OCI-M2 (cell line): ENCODE measurements around the gene CCDC196.

Source experiments
- DNase-seq: peaks from one replicate; lab custom pipeline; 2025; ENCODE audit not compliant: unreplicated experiment; lab: John Stamatoyannopoulos, UW

Gene CCDC196

GRCh38 chr14:66485910-66486421 is at the start of gene CCDC196:
CCDC196 (plus strand) TSS chr14:66486371; CDS start chr14:66486503, 132 bp downstream.
- DNase-seq, result no peak

DNA sequence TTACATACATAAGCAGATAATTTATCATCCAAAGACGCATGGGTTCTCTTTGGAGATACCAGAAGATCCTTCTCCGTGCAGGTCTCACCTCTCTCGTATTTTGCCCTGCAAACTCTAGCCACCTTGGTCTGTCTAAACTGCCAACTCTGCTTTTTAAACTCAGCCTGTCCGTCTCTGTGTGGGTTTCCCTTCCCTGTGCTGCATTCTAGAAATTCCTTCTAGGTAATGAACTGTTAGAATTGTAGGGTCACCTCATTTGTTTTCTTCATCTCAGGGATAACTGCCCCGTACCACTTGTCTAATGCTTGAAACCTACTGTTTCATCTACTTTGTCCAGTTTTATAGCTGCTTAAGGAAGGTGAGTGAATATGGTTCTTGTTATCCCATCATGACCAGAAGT is 45.4 kb upstream of the CCDC196 start:
- DNase-seq, result no peak

DNA sequence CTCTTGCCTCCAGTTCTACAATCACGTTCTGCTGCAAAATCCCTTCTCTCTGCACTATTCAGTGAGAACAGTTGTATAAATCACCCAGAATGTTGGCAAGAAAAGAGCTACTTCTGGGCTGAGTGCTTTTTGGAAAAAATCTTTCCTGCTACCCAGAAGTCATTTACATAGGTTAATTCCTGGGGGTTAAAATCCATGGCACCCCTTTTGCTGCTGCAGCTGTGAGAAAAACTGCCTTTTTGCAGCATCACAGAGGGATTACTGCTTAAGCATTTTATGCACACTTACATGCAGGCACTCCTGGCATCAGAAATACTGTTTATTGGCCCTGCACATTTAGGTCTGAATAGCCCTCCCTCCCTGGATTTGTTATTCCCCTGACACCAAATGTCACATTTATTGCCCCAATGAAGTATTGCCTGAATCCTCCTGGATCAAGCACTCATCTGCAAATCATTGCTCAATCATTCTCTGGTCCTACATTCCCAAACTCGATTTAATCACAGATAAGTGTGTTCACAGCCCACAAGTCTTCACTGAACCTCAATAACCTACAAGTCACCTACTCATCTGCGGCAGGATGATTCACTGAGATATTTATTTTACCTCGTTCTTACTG is 43.1 kb upstream of the CCDC196 start:
- DNase-seq, result no peak

DNA sequence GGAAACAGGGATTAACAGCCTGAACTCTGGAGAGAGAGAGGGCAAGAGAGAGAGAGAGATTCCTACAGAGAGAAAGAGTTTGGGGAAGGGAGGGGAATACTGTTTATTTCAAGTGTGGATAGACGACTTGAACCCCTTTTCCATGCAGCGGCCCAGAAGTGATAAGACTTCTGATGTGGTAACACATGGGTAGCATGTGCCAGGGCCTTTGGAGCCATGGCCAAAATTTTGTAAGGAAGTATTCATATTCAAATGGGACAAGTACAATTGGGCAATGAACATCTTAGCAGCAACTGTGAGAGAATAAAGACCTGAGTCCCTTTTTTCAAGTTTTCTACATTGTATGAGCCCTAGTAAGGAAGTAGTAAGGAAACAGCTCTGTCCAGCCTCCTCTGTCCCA is 42.4 kb upstream of the CCDC196 start:
- no peak for DNase-seq

DNA sequence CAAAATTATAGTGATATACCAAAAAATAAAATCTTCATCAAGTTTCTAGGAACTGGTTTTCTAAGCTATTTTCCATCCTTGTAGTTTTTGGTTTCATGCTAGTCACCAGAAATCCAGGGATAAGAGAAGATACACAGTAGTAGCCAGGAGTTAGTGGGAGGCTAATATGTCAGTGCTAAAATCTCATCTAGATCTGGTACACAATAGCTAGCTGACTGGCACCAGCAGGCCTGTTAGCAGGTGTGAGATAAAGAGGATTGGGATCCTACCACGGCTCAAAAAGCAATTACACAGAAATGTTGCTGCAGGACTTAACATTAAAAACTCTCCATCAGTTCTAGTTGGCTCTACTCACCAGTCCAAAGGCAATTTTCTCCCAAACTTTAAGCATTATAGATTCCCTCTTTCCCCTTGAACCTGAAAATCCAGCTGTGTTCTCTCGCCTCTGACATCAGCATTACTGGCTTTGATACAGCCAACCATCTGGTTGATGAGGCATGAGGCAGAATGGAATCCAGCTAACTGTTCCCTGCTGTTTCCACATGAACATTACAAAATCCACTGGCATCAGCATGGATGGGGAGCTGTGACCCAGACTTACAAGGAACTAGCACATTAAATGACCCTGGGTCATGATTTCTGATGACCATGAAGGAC is 41.8 kb upstream of the CCDC196 start:
- no peak for DNase-seq

DNA sequence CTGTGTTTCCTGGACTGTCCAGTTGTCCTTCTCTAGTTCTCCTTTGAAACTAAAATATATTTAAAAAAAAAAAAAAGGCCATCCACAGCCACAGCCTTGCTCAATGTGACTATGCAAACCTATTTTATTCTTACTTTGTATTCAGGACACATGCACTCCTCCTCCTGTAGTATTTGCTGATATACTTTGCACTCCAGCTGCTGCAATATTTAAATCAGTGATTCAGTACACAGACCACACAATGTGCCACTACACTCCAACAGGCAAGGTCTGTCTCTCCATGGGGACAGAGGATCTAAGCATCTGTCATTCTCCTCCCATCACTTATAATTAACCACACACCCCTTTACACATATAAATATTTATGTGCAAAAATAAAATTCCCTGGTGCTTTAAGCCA is 40.2 kb upstream of the CCDC196 start:
- DNase-seq, result no peak

DNA sequence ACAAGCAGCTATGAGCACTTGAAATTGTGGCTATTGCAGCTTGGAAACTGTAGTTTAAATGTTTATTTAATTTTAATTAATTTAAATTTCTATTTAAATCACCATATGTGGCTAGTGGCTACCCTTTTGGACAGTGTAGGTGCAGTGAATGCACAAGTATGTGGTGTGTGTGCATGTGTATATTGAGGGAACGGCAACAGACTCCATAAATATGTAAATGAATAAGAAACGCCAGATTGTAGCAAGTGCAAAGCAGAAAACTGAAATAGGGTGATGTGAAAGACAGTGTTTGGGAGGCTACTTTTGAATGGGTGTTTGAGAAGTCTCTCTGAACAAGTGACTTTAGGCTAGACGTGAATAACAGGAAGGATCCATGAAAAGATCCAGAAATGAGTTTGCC is 32.7 kb upstream of the CCDC196 start:
- DNase-seq, result no peak

DNA sequence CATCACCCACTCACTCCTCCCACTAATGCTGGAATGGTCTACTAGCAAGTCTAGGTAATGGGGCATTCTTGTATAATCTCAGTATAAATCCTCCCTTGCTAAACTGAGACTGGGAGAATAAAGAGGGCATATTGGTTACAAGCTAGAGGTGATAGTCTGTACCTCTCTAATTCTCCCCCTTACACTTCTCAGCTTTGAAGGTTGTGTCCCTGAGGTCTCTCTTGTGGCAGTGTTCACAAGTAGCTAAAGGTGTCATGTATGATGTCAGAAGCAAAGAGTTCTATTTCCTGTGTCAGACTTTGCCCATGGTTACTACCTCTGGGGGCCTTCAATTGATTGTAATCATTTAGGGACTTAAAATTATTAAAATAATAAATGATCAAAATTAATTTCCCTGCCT is 26.6 kb upstream of the CCDC196 start:
- no peak for DNase-seq

DNA sequence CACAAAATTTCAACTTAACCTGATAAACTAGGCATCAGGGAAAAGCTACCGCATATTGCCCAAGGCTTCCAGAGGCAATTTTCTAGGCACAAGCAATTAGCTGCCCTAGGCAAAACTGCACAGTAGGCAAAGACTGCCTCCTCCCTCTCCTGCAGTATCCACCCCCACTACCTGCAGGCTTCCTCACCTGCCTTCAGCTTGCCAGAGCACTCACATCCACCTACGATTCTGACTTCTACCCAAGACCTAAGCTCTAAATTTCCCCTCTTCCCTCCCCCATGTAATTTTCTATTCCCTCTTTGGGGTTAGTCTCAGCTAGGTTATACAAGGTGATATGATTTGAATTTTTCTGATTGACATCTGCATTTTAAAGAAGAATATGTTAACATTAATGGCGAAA is 21.9 kb upstream of the CCDC196 start:
- DNase-seq, result no peak

- DNase-seq, result no peak
These were observed 17.3 kb upstream of the CCDC196 start for GRCh38 chr14:66468778-66469367.

DNA sequence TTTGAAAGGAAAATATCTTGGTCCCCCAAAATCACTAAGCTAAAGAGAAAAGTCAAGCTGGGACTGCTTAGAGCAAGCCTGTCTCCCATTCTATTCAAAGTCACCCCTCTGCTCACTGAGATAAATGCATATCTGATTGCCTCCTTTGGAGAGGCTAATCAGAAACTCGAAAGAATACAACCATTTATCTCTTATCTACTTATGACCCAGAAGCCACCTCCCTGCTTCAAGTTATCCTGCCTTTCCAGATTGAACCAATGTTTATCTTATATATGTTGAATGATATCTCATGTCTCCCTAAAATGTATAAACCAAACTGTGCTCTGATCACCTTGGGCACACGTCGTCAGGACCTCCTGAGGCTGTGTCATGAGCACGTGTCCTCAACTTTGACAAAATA is 14.6 kb upstream of the CCDC196 start:
- no peak for DNase-seq

DNA sequence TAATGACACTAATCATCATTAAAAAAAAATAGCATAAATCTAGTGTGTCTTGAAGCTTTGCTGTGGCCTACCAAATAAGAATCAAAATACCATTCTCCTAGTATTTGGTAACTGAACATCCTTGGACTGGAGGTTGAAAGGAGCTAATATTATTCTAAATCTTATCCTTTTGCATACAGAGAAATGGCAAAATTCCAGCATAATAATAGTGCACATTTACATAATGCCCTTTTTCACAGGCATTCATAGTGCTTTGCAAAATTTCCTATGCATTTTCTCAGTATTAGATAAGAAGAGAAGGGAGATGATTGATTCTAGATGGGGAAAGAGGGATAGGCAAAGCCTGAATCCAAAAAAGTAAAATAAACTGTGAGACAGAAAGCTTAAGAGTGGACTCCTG is 13.9 kb upstream of the CCDC196 start:
- DNase-seq, result no peak

- no peak for DNase-seq
These were observed 12.9 kb upstream of the CCDC196 start for GRCh38 chr14:66473223-66473622.

DNA sequence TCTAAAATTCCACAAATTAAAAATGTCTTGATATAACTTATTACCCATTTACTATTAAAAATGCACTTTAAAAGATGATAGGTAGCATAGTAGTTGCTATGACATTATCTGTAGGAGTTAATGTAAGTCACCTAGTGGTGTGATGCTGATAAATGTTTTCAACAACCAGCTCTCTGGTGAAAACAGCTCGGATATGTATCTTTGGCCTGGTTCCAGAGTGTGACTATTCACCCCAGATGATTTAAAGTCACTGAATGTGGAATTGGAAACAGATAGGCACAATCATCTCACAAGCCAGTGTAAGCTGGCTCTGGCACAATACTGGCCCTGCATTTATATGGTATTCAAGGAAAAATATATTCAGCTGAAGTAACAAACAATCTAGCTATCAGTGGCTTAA is 9.2 kb upstream of the CCDC196 start:
- DNase-seq, result no peak

DNA sequence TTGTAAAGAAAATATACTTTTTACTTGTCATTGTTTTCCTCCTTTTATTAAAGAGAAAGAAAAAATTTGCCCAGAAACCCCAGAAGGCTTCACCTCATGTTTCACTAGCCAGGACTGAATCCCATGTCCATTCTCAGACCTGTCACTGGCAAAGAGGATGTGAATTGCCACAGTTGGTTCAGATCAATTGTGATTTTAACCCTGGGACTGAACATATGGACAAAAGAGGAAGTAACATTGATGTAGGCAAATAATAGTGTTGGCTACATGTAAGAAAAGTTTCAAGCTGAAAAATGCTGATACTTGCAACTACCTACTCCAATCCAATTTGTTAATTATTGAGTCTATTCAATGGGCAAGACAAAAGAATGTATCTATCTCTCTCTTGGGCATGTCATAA is 8.6 kb upstream of the CCDC196 start:
- DNase-seq, result no peak

DNA sequence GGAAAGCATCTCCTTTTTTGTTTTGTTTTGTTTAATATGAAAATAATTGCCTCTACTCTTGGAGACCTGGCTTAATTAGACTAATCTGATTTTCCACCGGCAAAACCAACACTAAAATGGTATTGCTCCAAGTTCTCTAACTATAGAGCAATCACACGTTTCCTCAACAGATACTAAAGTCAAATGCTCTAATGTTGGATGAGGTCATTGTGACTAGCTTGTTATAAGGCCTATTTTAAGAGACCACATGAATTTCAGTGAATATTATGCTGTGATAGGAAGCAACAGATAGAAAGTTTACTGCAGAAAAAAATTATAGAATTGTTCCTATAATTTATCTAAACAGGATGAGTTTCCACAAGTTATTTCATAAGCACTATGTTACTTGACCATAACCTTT is 3.3 kb upstream of the CCDC196 start:
- no peak for DNase-seq

GRCh38 chr14:66483322-66483721 is 2.8 kb upstream of the CCDC196 start:
- no peak for DNase-seq

DNA sequence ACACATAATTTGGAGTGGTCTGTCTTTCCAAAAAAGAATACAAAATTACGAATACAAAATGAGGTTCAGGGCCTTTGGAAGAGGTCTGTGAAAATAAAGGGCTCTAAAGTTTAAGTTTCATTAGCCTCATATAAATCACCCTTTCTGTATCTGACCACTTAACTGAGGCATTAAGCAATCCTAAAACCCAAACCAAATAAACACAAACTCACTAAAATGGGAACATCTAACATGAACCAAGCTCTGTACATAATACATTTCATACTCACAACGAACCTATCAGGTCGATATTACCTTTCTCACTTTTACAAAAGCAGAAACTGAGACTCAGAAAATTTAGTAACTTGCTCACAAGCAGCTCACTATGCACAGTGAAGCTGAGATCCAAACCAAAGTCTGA is 1.1 kb upstream of the CCDC196 start:
- DNase-seq, result no peak

GRCh38 chr14:66487164-66487563 is 993 bp downstream of the CCDC196 start:
- no peak for DNase-seq

DNA sequence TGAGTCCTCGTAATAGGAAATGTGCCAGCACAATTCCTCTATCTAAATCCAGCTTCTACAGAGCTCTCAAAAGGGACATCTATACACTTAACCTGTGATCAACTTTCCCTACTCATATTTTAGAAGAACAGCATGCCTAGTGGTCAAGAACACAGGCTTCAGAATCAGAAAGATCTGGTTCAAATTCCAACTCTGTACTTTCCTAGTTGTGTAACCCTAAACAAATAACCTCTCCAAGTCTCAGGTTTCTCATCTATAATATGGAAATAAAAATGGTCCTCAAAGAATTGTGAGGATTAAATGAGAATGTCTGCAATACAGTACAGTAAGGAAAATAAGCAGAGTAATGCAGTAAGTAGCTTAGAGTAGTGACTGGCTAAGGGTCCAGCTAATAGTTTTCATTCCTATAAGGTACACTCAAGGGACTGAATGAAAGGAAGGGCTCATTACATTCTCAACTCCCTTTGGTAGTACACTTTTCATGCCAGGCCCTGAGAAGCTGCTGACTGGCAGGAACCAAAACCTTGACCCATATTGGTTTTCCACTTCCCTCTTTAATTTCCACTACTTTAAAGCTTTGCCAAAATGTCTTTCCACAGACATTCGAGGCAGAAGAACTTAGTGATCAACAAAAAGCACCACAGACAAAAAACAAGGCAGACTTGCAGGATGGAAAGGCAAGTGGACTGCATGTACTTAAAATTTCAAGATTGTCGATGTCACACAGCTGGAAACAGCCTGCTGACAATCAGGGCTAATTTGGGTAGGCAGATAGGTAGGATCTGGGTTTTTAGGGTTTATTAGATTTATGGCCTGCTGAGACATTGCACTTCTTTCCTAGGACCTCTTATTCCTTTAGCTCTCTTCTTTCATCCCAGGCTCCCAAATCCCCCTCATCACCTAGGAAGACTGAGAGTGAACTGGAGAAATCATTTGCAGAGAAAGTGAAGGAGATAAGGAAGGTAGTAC is 4.3 kb downstream of the CCDC196 start:
- no peak for DNase-seq

GRCh38 chr14:66493750-66494149 is 7.6 kb downstream of the CCDC196 start:
- no peak for DNase-seq
